GM19351 (cell line): Measurements from ENCODE around the gene IFNA13.

ENCODE experiments used
- ATAC-seq: cut with Tn5 transposase; IDR thresholded peaks from one replicate; pipeline ENCODE4 v1.9.1; 2021; ENCODE audit warnings: mild to moderate bottlenecking, moderate library complexity; ENCODE audit not compliant: unreplicated experiment

Gene IFNA13

GRCh38 chr9:21362287-21362686 is 5.6 kb downstream of the IFNA13 start:
- ATAC-seq = no peak

DNA sequence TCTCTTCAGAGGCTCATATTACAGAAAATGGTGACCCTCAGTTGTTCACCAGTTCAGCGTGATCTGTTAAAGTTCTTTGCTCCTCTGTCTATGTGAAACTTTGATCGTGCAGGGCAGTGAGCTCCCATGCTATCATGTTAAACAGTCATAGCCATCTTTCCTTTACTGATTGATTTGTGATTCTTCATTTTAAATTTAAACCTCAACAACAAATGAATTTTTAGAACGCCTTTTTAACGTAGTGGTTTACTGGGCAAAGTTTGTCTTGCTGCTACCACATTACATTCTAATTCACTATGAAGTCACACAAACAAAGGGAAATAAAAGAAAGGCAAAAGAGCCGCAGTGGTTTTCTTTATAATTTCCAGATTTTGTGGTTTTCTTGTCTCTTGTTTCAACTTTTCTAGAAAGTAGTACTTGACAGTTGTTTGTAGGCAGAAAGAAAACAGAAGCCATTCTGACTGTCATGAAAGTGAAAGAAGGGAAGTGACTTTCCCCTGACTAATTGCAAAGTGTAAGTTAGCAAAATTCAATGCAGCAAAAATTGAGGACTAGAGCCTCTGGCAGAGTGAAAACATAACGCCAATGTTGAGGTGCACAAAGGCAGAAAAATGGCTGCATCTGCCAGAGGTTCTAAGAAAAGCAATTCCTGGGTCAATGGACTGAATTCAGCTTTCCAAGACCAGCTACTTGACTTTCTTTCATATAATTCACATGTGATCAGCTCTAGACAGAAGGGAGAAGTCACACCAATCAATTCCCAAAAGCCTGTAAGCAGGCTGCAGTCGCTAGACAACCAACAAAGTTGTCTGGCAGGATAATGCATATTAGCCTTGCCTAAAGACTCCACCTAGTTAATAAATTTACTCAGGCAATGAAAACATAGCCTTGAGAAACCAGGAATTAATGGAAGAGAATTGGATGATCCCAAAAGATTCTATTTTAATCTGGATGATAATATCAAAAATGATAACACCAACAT is 10.1 kb downstream of the IFNA13 start:
- peak; percentile 95 for ATAC-seq

DNA sequence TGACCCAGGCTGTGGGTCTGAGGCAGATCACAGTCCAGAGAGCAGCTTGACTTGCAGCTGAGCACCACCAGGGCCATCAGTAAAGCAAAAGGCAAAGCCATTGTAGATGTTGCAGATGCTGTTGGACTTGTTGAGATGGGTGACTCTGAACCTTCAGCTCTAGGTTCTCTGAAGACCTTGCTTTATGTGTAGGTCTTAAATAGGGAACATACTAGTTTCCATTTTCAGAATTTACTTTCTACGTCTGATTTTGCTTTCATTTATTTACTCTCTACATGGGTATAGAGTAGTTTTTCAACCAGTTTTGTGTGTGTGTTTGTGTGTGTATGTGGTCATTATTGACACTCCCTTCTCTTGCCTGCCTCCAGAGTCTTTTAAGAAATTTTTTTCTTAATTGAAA is 17.1 kb downstream of the IFNA13 start, which contains the start of gene IFNA6:
Gene IFNA6, minus strand, starts transcription at position 101 of the 400 bp plus-strand sequence. Its CDS starts 0 bp downstream, at position 101.
- ATAC-seq = no peak

- no peak for ATAC-seq
Measured at GRCh38 chr9:21348430-21348970, 19.4 kb downstream of the IFNA13 start.

DNA sequence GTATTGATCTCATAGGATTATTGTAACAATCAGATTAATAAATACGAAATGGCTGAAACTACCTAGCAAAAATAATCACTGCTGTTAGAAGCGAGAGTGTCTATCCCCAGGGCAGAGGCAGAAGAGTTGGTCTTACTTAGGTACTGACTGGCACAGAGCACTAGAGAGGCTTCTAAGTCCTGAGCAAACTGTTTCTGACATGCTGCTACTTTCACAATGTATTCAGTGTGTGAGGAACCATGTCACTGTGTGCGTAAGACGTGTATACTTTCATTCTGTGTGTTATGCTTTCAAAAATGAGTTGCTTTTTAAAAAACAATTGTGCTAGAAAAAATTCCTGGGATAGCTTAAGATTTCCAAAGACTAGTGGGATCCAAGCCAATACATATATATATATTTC is 27.1 kb downstream of the IFNA13 start:
- ATAC-seq = no peak

- no peak for ATAC-seq
Measured at GRCh38 chr9:21336457-21336856, 31.4 kb downstream of the IFNA13 start.

DNA sequence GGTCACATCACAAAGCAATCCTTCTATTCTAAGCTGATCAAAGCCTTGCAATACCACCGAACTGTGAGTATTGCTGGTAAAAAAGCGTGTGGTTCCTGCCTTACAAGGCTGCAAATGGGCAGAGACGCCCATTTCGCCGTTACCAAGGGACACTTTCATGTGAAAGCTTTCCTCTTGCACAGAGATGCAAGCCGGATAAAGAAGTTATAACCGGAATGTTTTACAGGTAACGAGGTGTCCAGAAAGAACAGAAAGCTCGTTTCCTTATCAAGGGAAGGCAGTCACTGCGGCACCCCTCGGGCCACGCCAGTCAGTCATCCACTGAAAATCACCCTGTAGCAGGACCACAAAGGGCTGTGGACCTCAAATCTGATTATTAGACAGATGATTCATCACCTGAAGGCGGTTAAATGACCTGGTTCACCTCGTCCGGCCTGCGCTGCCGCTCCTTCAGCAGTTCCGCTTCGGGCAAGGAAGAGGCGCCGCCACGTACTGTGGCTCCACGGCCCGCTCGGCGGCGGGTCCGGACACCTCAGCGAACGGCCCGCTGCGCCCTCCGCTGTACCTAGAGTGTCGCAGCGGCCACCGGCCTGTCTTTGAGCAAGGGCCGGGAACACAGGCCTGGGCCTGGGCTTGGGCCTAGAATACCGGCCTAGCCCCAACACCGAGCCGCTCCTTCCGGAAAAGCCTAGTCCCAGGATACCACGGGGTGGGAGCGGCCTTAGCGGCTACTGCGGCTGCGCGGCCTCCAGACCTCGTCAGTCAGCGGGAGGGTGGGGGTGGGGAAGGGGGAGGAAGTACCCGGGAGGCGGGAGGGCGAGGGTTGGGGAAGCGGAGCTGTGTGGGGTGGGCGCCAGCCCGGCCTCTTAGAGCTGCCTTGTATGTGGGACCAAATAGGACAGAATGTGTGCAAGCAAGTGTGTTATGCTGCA is 32.9 kb downstream of the IFNA13 start, which contains the start of gene KLHL9:
Gene KLHL9, minus strand, starts transcription at position 704 of the 932 bp plus-strand sequence. Its CDS starts 545 bp downstream, at position 159.
- ATAC-seq = peak; percentile 83

GRCh38 chr9:21333226-21333625 is 34.6 kb downstream of the IFNA13 start:
- no peak for ATAC-seq

DNA sequence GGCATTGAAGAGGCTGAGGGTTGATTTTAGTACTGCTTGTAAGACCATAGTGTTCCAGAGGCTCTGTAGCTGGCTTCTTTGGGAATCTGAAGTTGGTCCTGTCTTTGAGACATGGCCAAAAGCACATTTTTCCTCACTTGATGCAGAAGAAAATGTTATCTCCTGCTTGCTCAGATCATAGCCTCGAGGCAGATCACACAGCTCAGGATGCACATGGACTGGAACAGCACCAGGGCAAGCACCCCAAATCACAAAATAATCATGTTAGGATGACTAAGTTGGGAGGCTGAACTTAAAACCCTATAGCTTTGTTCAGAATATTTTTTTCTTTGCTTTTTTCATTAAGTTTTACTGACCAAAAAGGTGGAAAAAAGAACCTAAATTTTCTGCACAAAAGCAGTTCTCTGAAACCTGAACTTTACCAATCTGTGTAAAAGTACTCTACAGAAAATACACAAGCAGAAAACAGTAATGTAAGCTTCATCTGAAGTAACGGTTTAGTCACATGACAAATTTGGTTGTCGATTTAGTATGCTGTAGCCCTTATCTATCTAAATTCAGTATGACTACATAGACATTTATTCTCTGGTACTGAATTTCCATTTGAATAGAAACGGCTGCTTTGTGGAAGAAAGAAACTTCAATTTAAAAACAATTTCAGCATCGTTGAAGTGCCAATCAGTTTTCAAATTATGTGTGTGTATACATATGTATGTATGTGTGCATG is 36.0 kb downstream of the IFNA13 start:
- no peak for ATAC-seq

DNA sequence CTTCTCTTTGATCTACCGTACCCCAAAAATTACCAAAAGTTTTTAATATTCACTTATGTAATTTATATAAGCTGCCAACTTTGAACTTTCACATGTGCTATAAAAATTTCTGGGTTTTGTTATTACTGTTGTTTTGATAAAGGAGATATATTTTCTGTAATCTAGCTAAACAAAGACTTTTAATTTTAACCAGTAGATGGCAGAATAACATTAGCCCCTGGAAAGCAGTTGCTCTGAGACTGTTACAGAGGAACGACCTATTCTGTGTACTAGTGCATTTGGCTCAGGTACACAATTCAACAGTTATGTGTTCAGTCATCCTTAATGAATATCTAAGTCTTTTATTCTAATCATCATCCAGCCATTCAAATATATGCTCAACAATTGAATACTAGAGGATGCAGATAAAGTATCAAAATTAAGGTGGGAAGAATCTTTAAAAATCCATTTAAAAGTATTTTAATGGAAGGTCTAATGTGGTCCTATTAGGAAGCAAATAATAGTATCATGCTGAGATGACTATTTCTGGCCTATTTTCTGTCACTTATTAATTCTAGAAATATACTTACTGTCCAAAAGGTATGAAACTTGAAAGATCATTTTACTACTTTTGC is 41.2 kb downstream of the IFNA13 start:
- ATAC-seq = peak; percentile 91

GRCh38 chr9:21324047-21324446 is 43.8 kb downstream of the IFNA13 start:
- no peak for ATAC-seq

GRCh38 chr9:21322911-21323461 is 44.9 kb downstream of the IFNA13 start:
- no peak for ATAC-seq

GRCh38 chr9:21320465-21320864 is 47.4 kb downstream of the IFNA13 start:
- no peak for ATAC-seq

- peak; percentile 85 for ATAC-seq
Measured at GRCh38 chr9:21317956-21318923, 49.6 kb downstream of the IFNA13 start.
